GM18951 (cell line): ENCODE data around the gene OXLD1.
"Not testable (repeated sequence)": the region's sequence is repeated elsewhere in the genome, so short reads cannot be mapped to it uniquely, and the experiment has no call there.

Source experiments
- POLR2A ChIP-seq: IDR thresholded peaks from 4 replicates; pipeline ENCODE4 v1.6.1; 2011; ENCODE audit warnings: mild to moderate bottlenecking; ENCODE audit not compliant: insufficient read length, insufficient read depth; ENCODE audit errors: extremely low read depth
- in situ Hi-C: fragments of 300-500 bp; cut with MboI; formaldehyde crosslinking; loops from one replicate; pipeline ENCODE4 v1.12.0; 2022; ENCODE audit warnings: low sequenced_read_pairs, mixed read lengths, inconsistent platforms; ENCODE audit not compliant: unreplicated experiment

Gene OXLD1

DNA sequence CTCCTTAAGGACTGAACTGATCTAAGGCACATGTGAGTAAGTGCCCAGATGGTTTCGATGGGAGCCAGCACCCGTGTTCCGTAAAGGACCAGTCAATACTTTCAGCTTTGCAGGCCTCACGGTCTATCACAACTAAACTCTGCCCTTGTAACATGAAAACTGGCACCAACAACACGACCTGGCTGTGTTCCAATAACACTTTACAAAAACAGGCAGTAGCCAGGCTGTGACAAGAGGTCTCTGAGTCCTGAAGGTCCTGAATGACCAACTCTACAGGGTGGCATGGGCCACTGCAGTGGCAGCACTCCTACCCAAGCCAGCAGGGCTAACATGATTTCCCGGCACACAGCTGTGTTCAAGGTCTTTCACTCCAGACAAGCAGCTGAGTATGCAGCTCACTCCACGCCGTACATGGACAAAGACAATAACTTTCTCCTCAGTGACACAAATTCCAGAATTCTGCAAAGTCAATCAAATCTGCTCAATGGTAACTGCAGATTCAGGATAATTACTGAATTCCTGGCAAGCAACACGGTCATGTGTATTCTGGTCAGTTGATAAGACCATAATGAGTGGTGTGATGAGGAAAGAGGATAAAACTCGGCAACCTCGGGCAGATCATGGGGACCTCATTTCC, 44.8 kb downstream of the OXLD1 start:
- no peak for TF ChIP-seq POLR2A
- in situ Hi-C loops = no loop called here

DNA sequence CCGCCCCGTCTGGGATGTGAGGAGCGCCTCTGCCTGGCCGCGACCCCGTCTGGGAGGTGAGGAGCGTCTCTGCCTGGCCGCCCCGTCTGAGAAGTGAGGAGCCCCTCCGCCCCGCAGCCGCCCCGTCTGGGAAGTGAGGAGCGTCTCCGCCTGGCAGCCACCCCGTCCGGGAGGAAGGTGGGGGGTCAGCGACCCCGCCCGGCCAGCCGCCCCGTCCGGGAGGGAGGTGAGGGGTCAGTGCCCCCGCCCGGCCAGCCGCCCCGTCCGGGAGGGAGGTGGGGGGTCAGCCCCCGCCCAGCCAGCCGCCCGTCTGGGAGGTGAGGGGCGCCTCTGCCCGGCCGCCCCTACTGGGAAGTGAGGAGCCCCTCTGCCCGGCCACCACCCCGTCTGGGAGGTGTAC, 48.1 kb downstream of the OXLD1 start:
- in situ Hi-C loops = not testable (repeated sequence)

DNA sequence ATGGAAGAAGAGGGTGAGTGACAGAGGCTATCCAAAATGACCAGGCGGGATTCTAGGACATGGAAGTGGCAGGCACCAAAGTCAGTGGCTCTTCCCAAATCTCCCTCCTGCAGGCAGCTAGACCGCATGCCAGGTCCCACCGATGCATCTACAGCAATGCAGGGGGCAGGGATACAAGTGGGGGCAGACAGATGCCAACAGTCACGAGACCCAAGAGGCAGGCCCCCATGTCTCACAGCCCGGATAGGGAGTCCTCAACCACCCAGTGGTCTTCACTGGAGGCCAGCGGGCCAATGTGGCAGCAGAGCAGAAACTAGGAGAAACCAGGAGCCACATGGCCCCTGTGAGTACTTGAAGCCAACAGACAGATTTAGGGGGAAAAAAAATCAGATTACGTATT, 49.5 kb downstream of the OXLD1 start:
- no peak for TF ChIP-seq POLR2A

DNA sequence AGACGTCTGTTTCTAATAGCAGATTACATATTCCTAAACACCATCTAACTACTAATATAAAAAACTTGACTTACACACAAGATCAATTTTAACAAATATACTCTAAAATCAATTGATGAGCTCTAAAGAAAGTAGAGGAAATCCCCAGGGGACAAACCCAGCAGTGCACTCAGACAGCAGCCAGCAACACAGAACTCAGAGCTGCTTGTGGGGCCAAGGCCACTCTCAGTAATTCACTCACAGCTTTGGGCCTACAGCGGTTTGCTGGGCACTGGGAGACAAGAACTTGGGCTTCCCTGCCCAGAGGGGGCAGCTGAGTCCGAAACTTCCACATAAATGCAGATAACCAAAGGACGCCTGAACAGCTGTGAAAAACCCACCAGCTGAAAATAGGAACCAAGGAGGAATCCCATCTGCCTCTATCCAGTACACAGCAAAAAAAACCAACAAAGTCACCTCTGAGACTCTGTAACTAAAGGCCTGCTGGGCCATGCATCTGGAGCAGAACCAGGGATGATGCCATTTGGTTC, 50.9 kb downstream of the OXLD1 start:
- no peak for TF ChIP-seq POLR2A
- in situ Hi-C loops = no loop called here

More for the DNA sequence above, 49.5 kb downstream of the OXLD1 start:
- in situ Hi-C loops = no loop called here
